Midbrain (tissue), 1 donor: ENCODE results near the gene HERPUD1.
"Not testable (repeated sequence)": the region's sequence is repeated elsewhere in the genome, so short reads cannot be mapped to it uniquely, and the experiment has no call there.

Experiments
- DNase-seq: peaks from one replicate; lab custom pipeline; 2025; lab: John Stamatoyannopoulos, UW

The HERPUD1 gene

GRCh38 chr16:56956756-56957155 is 24.8 kb downstream of the HERPUD1 start:
- no peak for DNase-seq

- no peak for DNase-seq
These were observed 28.8 kb downstream of the HERPUD1 start for GRCh38 chr16:56960681-56961281.

- DNase-seq, result no peak
These were observed 29.4 kb downstream of the HERPUD1 start for GRCh38 chr16:56961386-56961785.

GRCh38 chr16:56961851-56962281 is 29.9 kb downstream of the HERPUD1 start, which contains the start of gene CETP:
Gene CETP (plus strand): TSS chr16:56961950. CDS start chr16:56961980, 30 bp downstream.
- DNase-seq, result no peak

- peak; percentile 70 for DNase-seq
These were observed 32.6 kb downstream of the HERPUD1 start for GRCh38 chr16:56964243-56965148.

- no peak for DNase-seq
These were observed 33.5 kb downstream of the HERPUD1 start for GRCh38 chr16:56965149-56966092.

- DNase-seq, result no peak
These were observed 34.1 kb downstream of the HERPUD1 start for GRCh38 chr16:56966093-56966475.

GRCh38 chr16:56967733-56968132 is 35.8 kb downstream of the HERPUD1 start:
- no peak for DNase-seq

- no peak for DNase-seq
These were observed 37.8 kb downstream of the HERPUD1 start for GRCh38 chr16:56969769-56970168.

- no peak for DNase-seq
These were observed 39.2 kb downstream of the HERPUD1 start for GRCh38 chr16:56970934-56971767.

- no peak for DNase-seq
These were observed 39.8 kb downstream of the HERPUD1 start for GRCh38 chr16:56971768-56972043.

GRCh38 chr16:56972403-56973293 is 40.7 kb downstream of the HERPUD1 start:
- no peak for DNase-seq

- no peak for DNase-seq
These were observed 41.4 kb downstream of the HERPUD1 start for GRCh38 chr16:56973294-56973689.

- DNase-seq, result not testable (repeated sequence)
These were observed 42.0 kb downstream of the HERPUD1 start for GRCh38 chr16:56973899-56974298.

GRCh38 chr16:56974549-56975300 is 42.8 kb downstream of the HERPUD1 start:
- no peak for DNase-seq

GRCh38 chr16:56975714-56976113 is 43.8 kb downstream of the HERPUD1 start:
- DNase-seq, result no peak

- no peak for DNase-seq
These were observed 45.3 kb downstream of the HERPUD1 start for GRCh38 chr16:56977216-56977615.

GRCh38 chr16:56977823-56978430 is 46.0 kb downstream of the HERPUD1 start:
- no peak for DNase-seq

GRCh38 chr16:56980201-56980535 is 48.2 kb downstream of the HERPUD1 start:
- no peak for DNase-seq
